HPDE6-E6E7 (cell line): ENCODE measurements around the gene METTL25.
A peak's percentile ranks its signal among the peaks of the same experiment; 100 is the strongest.
"Not testable (repeated sequence)": the region's sequence is repeated elsewhere in the genome, so short reads cannot be mapped to it uniquely, and the experiment has no call there.

Experiments used
- DNase-seq: peaks from one replicate; pipeline ENCODE4 v3.0.0; 2011; ENCODE audit warnings: missing footprints; ENCODE audit errors: extremely low spot score

Gene METTL25

DNA sequence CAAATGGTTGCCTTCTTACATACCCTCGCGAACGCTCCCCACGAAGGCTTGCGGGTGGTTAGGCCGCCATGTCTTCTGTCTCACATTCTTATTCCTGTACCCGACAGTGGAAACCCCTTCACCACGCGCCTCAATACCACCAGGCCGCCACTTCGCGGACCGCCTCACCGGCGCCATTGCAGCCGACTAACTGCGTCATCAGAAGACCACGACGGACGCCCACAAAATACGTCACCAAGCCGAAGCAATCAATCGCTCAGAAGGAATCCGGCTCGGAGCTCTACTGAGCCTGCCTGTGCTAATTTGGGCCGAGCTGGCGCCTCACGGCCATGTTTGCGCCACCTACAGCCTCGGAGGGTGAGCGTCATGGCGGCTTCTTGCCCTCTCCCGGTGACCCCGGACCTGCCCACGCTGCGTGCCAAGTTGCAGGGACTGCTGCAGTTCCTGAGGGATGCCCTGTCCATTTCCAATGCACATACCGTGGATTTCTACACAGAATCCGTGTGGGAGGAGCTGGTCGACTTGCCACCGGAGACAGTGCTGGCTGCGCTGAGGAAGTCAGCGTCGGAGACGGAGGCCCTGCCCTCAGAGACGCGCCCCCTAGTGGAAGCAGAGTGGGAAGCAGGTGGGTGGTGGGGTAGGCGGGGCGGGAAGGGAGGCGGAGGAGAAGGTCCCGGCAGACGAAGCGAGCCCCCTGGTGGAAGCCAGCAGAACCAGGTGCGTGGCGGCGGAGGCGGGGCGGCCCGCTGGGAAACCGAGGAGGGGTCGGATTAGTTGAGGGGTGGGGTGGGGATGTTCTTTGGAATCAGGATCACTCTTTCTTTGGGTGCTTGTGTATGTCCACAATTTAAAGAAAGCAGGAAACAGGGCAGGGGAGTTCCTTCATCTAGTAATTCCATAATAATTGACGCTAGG is at the start of gene METTL25, which contains the start of gene CCDC59:
Gene METTL25, plus strand, starts transcription at position 330 of the 915 bp plus-strand sequence. Its CDS starts 37 bp downstream, at position 367.
Gene CCDC59, minus strand, starts transcription at position 188 of the 915 bp plus-strand sequence. Its CDS starts 11 bp downstream, at position 177.
- DNase-seq: peak; percentile 84

DNA sequence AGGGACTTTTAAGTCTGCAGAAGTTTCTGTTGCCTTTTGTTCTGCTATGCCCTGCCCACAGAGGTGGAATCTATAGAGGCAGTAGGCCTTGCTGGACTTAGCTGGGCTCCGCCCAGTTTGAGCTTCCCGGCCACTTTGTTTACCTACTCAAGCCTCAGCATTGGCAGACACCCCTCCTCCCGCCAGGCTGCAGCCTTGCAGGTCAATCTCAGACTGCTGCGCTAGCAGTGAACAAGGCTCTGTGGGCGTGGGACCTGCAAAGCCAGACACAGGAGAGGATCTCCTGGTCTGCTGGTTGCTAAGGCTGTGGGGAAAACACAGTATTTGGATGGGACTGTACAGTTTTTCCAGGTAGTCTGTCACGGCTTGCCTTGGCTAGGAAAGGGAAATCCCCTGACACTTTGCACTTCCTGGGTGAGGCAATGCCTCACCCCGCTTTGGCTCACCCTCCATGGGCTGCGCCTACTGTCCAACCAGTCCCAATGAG is 43.9 kb upstream of the METTL25 start:
- peak; percentile 4 for DNase-seq

DNA sequence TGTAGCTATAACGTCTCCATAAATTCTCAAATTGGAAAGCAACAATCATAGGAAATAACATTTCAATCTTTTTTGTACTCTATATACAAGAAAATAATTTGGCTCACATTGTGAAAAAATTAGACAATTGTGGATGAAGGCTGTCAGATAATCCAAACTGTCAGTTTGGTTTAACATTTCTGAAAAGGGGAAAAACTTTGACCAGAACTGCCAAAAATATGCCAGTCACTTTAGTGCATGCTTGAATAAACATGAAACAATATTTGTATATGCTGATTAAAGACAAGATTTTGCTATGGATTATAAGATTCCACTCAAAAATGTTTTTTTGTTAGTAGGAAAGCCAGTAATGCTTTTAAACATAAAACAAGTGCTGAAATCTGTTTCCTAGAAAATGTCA is 39.1 kb upstream of the METTL25 start:
- no peak for DNase-seq

DNA sequence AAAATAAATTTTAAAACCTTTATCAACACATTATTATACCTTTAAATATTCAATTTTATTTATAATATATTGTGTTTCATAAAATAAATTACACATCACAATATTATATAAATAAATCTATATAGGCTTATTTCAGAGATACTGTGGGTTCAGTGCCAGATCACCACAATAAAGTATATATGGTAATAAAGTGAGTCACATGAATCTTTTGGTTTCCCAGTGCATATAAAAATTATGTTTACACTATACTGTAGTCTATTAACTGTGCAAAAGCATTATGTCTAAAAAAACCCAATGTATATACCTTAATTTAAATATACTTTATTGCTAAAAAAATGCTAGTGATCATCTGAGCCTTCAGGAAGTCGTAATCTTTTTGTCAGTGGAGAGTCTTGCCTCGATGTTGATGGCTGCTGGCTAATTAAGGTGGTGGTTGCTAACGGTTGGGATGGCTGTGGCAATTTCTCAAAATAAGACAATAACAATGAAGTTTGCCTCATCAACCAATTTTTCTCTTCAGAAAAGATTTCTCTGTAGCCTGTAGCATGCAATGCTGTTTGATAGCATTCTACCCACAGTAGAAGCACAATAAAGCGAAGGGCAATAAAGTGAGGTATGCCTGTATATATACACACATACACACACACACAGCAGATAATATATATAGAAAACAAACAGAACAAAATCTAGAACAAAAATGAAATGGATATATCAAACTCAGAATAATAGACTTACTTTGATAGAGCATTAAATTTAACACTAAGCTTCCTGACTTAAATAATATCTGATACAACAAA is 32.6 kb upstream of the METTL25 start:
- DNase-seq: no peak

GRCh38 chr12:82326905-82327503 is 31.3 kb upstream of the METTL25 start:
- no peak for DNase-seq

GRCh38 chr12:82327861-82328260 is 30.5 kb upstream of the METTL25 start:
- no peak for DNase-seq

DNA sequence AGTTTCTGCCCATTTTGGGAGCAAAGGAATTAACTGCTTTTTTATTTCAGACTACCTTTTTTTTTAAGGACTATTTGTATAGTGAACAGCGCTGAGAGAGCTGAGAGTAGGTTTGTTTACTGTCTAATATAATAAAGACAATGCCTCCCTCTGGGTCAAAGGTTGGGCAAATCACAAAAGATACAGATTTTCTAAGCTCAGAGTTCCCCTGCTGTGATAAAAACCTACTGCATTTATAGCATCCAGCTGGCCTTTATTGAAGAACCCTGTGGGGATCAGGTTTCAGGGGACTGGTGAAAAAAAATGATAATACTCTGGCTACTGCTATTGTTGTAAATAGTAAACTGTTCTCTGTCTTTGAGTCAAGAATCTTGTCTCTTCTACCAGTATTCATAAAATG is 28.8 kb upstream of the METTL25 start:
- no peak for DNase-seq

GRCh38 chr12:82350161-82350560 is 8.2 kb upstream of the METTL25 start:
- no peak for DNase-seq

DNA sequence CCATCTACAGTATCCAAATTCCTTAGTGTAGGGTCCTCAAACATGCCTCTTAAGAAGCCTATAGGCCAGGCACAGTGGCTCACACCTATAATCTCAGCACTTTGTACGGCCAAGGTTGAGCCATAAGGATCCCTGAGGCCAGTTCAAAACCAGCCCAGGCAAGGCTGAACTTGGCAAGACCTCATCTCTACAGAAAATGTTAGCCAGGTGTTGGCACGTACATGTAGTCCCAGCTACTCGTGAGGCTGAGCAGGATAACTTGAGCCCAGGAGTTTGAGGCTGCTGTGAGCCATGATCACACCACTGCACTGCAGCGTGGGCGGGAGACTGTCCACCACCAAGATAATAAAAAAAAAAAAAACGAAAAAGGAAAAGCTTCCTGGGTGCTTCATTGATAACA is 6.9 kb upstream of the METTL25 start:
- DNase-seq: no peak

DNA sequence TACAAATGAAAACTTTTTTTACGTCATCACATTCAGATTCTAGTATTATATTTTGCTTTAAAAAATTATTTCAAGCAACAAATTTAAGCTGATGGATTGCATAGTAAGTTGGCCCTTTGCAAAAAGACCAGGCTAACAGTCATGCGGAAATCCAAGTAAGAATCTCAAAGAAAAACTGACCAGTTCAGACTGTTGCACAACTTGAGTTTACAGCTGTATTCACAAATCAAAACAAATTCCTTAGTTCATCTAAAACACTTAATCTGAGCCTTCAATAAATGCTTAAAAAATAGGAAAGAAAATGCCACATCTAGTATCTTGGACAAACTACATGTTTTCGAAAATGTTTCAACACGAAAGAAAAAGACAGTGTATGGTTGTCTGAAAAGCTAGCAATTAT is 989 bp upstream of the METTL25 start:
- no peak for DNase-seq

DNA sequence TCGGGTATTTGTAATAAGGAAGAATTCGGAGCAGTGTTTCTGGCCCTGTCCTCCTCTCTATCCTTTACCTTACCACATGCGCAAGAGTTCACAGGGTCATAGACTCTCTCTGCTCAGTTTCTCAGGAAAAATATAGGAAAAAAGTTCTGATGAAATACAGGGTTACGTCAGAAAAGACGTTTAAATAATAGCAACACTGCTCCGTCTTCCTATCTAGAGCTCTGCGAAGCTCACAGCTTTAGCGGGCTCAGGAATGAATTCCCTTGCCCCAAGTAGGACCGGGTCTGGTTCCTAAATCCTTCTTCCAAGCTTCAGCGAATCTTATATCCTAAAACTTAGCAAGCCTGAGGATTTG is 507 bp upstream of the METTL25 start:
- DNase-seq: no peak

DNA sequence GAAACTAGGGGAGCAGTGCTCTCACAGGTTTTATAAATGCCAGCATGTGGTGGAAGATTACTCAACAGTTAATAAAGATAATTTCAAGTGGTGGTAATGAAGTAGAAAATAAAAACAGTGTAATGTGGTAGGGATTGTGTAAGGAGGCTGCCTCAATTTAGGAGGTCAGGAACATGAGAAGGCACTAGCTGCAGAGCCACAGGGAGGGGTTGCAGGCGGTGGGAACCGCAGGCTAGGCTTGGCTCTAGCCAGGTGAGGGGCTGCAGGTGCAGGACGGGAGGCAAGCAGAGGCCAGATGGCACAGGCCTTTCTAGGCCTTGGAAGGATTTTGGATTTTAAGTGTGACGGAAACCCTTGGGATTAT is 768 bp downstream of the METTL25 start:
- DNase-seq: no peak

DNA sequence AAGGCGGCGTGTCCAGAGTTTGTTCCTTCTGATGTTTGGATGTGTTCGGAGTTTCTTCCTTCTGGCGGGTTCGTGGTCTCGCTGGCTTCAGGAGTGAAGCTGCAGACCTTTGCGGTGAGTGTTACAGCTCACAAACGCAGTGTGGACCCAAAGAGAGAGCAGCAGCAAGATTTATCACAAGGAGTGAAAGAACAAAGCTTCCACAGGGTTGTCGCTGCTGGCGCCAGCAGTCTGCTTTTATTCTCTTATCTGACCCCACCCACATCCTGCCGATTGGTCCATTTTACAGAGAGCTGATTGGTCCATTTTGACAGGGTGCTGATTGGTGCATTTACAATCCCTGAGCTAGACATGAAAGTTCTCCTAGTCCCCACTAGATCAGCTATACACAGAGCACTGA is 2.5 kb downstream of the METTL25 start:
- not testable (repeated sequence) for DNase-seq

DNA sequence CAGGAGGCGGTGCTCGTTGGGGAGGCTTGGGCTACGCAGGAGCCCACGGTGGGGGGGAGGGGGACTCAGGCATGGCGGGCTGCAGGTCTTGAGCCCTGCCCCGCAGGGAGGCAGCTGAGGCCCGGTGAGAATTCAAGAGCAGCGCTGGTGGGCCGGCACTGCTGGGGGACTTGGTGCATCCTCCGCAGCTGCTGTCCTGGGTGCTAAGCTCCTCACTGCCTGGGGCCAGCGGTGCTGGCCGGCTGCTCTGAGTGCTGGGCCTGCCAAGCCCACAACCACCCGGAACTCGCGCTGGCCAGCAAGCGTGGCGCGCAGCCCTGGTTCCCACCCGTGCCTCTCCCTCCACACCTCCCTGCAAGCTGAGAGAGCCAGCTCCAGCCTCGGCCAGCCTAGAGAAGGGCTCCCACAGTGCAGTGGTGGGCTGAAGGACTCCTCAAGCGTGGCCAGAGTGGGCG is 3.2 kb downstream of the METTL25 start:
- DNase-seq: no peak

DNA sequence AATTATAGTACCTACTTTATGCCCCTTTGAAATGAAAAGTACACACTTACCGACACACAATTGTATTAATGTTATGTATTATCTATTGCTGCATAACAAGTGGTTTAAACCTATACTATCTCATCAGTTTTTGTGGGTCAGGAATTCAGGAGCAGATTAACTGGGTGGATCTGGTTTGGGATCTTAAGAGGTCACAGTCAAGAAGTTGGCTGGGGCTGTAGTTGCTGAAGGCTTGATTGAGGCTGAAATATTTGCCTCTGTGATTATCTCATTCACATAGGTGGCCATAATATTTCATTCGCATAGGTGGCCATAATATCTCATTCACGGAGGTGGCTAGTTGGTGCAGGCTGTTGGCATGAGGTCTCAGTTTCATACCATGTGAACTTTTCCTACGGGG is 5.7 kb downstream of the METTL25 start:
- no peak for DNase-seq

DNA sequence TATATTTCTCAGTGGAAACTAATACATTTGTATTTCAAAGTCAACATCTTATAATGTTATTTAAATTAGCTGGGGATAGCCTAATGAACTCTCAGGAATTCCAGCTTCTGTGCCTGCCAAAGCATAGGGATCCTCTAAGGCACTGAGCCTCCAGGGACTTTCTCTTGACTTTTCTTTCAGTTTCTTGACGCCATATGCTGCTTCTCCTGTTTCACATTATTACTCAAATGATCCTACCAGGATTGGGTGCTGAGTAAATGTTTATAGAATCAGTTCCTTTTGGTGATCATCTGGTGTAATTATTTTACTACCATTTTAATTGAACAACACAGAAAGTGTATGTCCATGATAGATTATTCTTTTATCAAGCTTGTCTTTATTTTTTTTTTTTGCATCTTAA is 7.9 kb downstream of the METTL25 start:
- no peak for DNase-seq

DNA sequence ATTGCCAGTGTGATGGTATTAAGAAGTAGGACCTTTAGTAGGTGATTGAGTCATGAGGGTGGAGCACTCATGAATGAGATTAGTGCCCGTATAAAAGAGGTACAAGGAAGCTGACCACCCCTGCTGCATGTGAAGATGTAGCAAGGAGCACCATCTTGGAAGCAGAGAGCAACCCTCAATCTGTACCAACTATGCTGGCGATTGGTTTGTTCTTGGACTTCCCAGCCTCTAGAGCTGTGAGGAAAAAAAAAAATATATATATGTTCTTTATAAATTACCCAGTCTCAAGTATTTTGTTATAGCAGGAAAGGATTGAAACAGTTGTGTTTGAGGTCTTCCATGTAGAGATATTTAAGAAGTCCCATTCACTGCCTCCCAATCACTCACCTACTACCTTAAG is 16.9 kb downstream of the METTL25 start:
- no peak for DNase-seq

- no peak for DNase-seq
Measured at GRCh38 chr12:82378997-82379396, 20.7 kb downstream of the METTL25 start.

DNA sequence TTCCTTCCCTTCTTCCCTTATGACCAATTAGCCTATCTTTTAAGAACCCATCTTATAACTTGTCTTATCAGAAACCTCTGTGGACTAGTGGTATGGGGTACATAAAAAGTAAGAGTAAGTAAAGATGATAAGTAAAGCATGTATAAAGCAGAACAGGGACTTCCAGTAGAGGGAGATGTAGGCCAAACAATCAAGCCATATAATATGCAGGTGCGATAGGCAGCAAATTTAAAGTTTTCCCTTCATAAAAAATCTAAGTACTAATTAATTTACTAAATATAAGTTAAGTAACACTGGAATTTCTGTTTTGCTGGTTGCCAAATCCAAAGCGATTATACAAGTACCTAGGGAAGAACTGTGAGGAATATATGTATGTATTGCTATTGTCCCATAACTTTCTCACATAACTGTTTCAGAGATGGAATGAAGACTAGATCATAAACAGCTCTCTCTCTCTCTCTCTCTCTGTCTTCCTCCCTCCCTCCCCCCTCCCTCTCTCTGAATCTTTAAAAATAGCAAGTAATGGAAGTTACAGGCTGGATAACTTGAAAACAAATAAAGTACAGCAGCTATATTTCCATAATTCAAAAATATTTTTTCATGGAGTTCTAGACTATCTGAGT is 25.7 kb downstream of the METTL25 start:
- peak; percentile 3 for DNase-seq

- DNase-seq: no peak
Measured at GRCh38 chr12:82398879-82399278, 40.5 kb downstream of the METTL25 start.

GRCh38 chr12:82400819-82401218 is 42.5 kb downstream of the METTL25 start:
- DNase-seq: no peak

DNA sequence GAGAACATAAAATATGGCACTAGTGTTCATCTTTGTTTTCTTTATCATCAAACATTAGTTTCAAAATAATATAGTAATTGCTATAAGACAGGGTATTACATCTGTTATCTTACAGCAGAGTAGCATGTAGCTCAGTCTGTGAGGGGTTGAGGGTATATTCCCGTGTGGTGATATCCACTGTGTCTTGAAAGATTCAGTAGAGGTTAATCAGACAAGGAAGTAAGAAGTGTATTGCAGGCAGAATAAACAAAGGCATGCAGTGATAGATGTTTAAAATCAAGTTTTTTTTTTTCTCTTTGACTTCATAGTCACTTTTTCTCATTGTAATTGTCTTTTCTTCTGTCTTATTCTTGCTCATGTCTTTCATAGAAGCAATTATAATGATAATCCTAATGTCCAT is 48.3 kb downstream of the METTL25 start:
- DNase-seq: no peak
